H9 (cell line): ENCODE data around the gene PCSK6. TPM values are rescaled to one million over a fixed set of nuclear protein-coding genes. Genes with fewer than 3 reads are reported as not detected.

Source experiments
- DNase-seq: peaks from one replicate; pipeline ENCODE4 v3.0.0-alpha.2; 2017
- H2AFZ ChIP-seq: one replicate; pipeline ENCODE4 v1.6.1; 2013; ENCODE audit warnings: mild to moderate bottlenecking, low read length, control low read depth, moderate library complexity
- H2AK5ac ChIP-seq: 2 replicates; pipeline ENCODE4 v1.6.1; 2013; ENCODE audit warnings: low read length, control low read depth, mixed read lengths; ENCODE audit not compliant: insufficient read length
- H2BK120ac ChIP-seq: one replicate; pipeline ENCODE4 v1.6.1; 2013; ENCODE audit warnings: low read depth, mild to moderate bottlenecking, low read length, control low read depth, inconsistent platforms; ENCODE audit not compliant: poor library complexity, severe bottlenecking
- H2BK12ac ChIP-seq: 2 replicates; pipeline ENCODE4 v1.6.1; 2013; ENCODE audit warnings: low read length, control low read depth, mixed read lengths, low read depth; ENCODE audit not compliant: insufficient read length
- H2BK15ac ChIP-seq: 2 replicates; pipeline ENCODE4 v1.6.1; 2013; ENCODE audit warnings: low read depth, low read length, control low read depth
- H2BK20ac ChIP-seq: one replicate; pipeline ENCODE4 v1.6.1; 2013; ENCODE audit warnings: low read depth, mild to moderate bottlenecking, low read length, control low read depth, inconsistent platforms; ENCODE audit not compliant: poor library complexity, severe bottlenecking
- H2BK5ac ChIP-seq: 2 replicates; pipeline ENCODE4 v1.6.1; 2013; ENCODE audit warnings: low read length, control low read depth, mixed read lengths; ENCODE audit not compliant: insufficient read length
- H3K14ac ChIP-seq: 2 replicates; pipeline ENCODE4 v1.6.1; 2013; ENCODE audit warnings: low read length, control low read depth; ENCODE audit not compliant: insufficient read depth
- H3K18ac ChIP-seq: 2 replicates; pipeline ENCODE4 v1.6.1; 2013; ENCODE audit warnings: low read depth, mild to moderate bottlenecking, mixed read lengths, low read length, control low read depth; ENCODE audit not compliant: insufficient read length
- H3K23ac ChIP-seq: 2 replicates; pipeline ENCODE4 v1.6.1; 2013; ENCODE audit warnings: low read length, control low read depth, mixed read lengths, low read depth; ENCODE audit not compliant: insufficient read length
- H3K23me2 ChIP-seq: 2 replicates; pipeline ENCODE4 v1.6.1; 2013; ENCODE audit warnings: low read depth, mild to moderate bottlenecking, mixed read lengths, low read length, control low read depth; ENCODE audit not compliant: insufficient read length, poor library complexity, severe bottlenecking
- H3K27ac ChIP-seq: 2 replicates; pipeline ENCODE4 v1.5.1; 2013; ENCODE audit warnings: low read length, control low read depth, mixed read lengths, low read depth; ENCODE audit not compliant: insufficient read length
- H3K27me3 ChIP-seq: 2 replicates; pipeline ENCODE4 v1.6.1; 2013; ENCODE audit warnings: low read length, control low read depth, inconsistent platforms; ENCODE audit not compliant: insufficient read depth
- H3K4ac ChIP-seq: 2 replicates; pipeline ENCODE4 v1.6.1; 2013; ENCODE audit warnings: low read depth, mild to moderate bottlenecking, control low read depth, inconsistent platforms, low read length, moderate library complexity
- H3K4me1 ChIP-seq: 2 replicates; pipeline ENCODE4 v1.6.1; 2013; ENCODE audit warnings: low read length, control low read depth, inconsistent platforms; ENCODE audit not compliant: insufficient read depth
- H3K4me2 ChIP-seq: 2 replicates; pipeline ENCODE4 v1.6.1; 2013; ENCODE audit warnings: low read length, control low read depth, mixed read lengths; ENCODE audit not compliant: insufficient read length, insufficient read depth
- H3K56ac ChIP-seq: 2 replicates; pipeline ENCODE4 v1.6.1; 2013; ENCODE audit warnings: low read depth, mild to moderate bottlenecking, mixed read lengths, low read length, control low read depth; ENCODE audit not compliant: insufficient read length
- H3K79me1 ChIP-seq: 2 replicates; pipeline ENCODE4 v1.6.1; 2013; ENCODE audit warnings: low read depth, mild to moderate bottlenecking, moderate library complexity, low read length, control low read depth, inconsistent platforms; ENCODE audit not compliant: insufficient read depth, poor library complexity, severe bottlenecking
- H3K79me2 ChIP-seq: 2 replicates; pipeline ENCODE4 v1.6.1; 2013; ENCODE audit warnings: low read length, control low read depth, inconsistent platforms; ENCODE audit not compliant: insufficient read depth
- H3K9ac ChIP-seq: 2 replicates; pipeline ENCODE4 v1.6.1; 2013; ENCODE audit warnings: low read length, control low read depth, mixed read lengths; ENCODE audit not compliant: insufficient read length; ENCODE audit errors: extremely low read depth
- H3K9me3 ChIP-seq: one replicate; pipeline ENCODE4 v1.6.1; 2013; ENCODE audit warnings: low read depth, low read length, inconsistent platforms; ENCODE audit not compliant: control insufficient read depth
- H3T11ph ChIP-seq: one replicate; pipeline ENCODE4 v1.6.1; 2013; ENCODE audit warnings: mild to moderate bottlenecking, low read length, control low read depth, inconsistent platforms
- H4K20me1 ChIP-seq: one replicate; pipeline ENCODE4 v1.6.1; 2013; ENCODE audit not compliant: control insufficient read depth, insufficient read length, insufficient read depth
- H4K5ac ChIP-seq: 2 replicates; pipeline ENCODE4 v1.6.1; 2013; ENCODE audit warnings: low read depth, mild to moderate bottlenecking, mixed read lengths, low read length, control low read depth; ENCODE audit not compliant: insufficient read length
- H4K8ac ChIP-seq: replicated peaks from 2 replicates; pipeline ENCODE4 v1.6.1; 2013; ENCODE audit warnings: low read length, control low read depth, mixed read lengths, low read depth; ENCODE audit not compliant: insufficient read length
- H4K91ac ChIP-seq: 2 replicates; pipeline ENCODE4 v1.6.1; 2013; ENCODE audit warnings: low read depth, mild to moderate bottlenecking, moderate library complexity, mixed read lengths, low read length, control low read depth; ENCODE audit not compliant: insufficient read length
- H3K27ac Mint-ChIP-seq, 3 experiments: 2 replicates in 2 of 3; 3 replicates in 1 of 3; pipeline ENCODE4 v1.8.0; 2020 to 2021; ENCODE audit warnings: mixed read lengths in 3 of 3, mild to moderate bottlenecking in 1 of 3, moderate library complexity in 1 of 3
- H3K27me3 Mint-ChIP-seq: 2 replicates; pipeline ENCODE4 v1.8.0; 2021; ENCODE audit warnings: low read depth, mild to moderate bottlenecking, moderate library complexity, mixed read lengths
- H3K36me3 Mint-ChIP-seq, 3 experiments: 2 replicates in 2 of 3; 3 replicates in 1 of 3; pipeline ENCODE4 v1.8.0; 2020 to 2021; ENCODE audit warnings: low read depth in 3 of 3, mixed read lengths in 3 of 3; ENCODE audit not compliant: insufficient read depth in 1 of 3
- H3K4me1 Mint-ChIP-seq, 2 experiments: 2 replicates each; pipeline ENCODE4 v1.8.0; 2020; ENCODE audit warnings: mixed read lengths in 2 of 2
- H3K4me3 Mint-ChIP-seq, 2 experiments: 2 replicates in 1 of 2; 3 replicates in 1 of 2; pipeline ENCODE4 v1.8.0; 2020 to 2021; ENCODE audit warnings: mild to moderate bottlenecking in 2 of 2, mixed read lengths in 2 of 2, moderate library complexity in 1 of 2
- H3K9me3 Mint-ChIP-seq, 2 experiments: 2 replicates in 1 of 2; 3 replicates in 1 of 2; pipeline ENCODE4 v1.8.0; 2020; ENCODE audit warnings: mild to moderate bottlenecking in 2 of 2, mixed read lengths in 2 of 2, moderate library complexity in 1 of 2
- WGBS: extraction: QIAGEN DNeasy Blood & Tissue Kit; methylation state at CpG from one replicate; pipeline ENCODE4 v1.1.7; 2013; ENCODE audit warnings: missing lambda C conversion rate, low lambda C conversion rate, mixed read lengths; ENCODE audit not compliant: insufficient read length; ENCODE audit errors: extremely low coverage; 5-methylcytosine and 5-hydroxymethylcytosine counted together
- total RNA-seq: library from RNA; stranded (reverse); gene quantifications from 2 replicates; pipeline ENCODE4 v1.2.1, GENCODE V29; 2021
- TF ChIP-seq, protein P1 (sequence below): fragments of 200-600 bp; sonication (generic); conservative IDR thresholded peaks from 3 replicates; pipeline ENCODE4 v1.8.0; 2021; ENCODE audit warnings: antibody characterized with exemption, mild to moderate bottlenecking

PCSK6 gene
- total RNA-seq, 1 experiment from 2014 or later: 4.0 TPM

DNA sequence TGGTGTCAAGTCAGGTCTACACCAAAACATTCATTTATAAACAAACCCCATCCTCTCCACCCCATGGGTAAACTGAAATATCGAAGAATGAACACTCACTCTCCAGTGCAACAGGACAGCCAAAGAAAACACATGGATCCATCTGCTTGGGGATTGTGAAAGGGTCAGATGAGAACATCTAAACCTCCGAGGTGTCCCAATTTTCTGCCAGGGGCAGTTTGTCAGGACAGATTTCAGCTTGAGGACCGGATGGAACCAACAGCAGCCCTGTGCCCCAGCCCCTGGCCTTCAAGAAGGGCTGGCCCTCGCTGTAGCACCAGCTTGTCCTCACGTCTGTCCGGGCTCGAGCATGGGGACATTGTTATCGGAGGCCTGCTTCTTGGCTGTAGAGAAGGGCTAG lies 45.5 kb downstream of the PCSK6 start:
- Histone ChIP-seq H2BK5ac (no peak overlapping the region), H3K56ac (no peak overlapping the region), H3K4me2 (no peak overlapping the region), H4K91ac (no peak overlapping the region), H2AFZ (no peak overlapping the region), H3K9ac (no peak overlapping the region), H2BK120ac (no peak overlapping the region), H2BK15ac (no peak overlapping the region), H2AK5ac (no peak overlapping the region), H3K4ac (no peak overlapping the region), H3K27ac (no peak overlapping the region), H3K79me2 (no peaks in the 10 kb centered on the region), H3K79me1 (no peaks in the 10 kb centered on the region), H2BK12ac (no peak overlapping the region), H4K20me1 (no peaks in the 10 kb centered on the region), H2BK20ac (no peak overlapping the region), H3K23ac (no peak overlapping the region), H3K18ac (no peak overlapping the region), H3K23me2 (no peaks in the 10 kb centered on the region), H3K4me1 (peaks cover 3% of the 10 kb centered on the region; the same call in 1 of the 2 replicates), H3K9me3 (no peaks in the 10 kb centered on the region), H3K27me3 (no peaks in the 10 kb centered on the region), H3T11ph (no peak overlapping the region), H4K8ac (no peak overlapping the region), H3K14ac (no peak overlapping the region), H4K5ac (no peak overlapping the region)
- H3K27ac Mint-ChIP-seq: no peak overlapping the region
- WGBS: no CpG with 5 or more reads among the region's 8 CpGs
- no peaks in the 10 kb centered on the region; a peak in 1 of 7 replicates for H3K36me3 Mint-ChIP-seq
- H3K9me3 Mint-ChIP-seq: no peaks in the 10 kb centered on the region
- H3K4me1 Mint-ChIP-seq: peaks cover 8 to 15% of the 10 kb centered on the region in 2 experiments
- no peak for DNase-seq
- H3K4me3 Mint-ChIP-seq: no peak overlapping the region
- TF ChIP-seq, protein P1, sequence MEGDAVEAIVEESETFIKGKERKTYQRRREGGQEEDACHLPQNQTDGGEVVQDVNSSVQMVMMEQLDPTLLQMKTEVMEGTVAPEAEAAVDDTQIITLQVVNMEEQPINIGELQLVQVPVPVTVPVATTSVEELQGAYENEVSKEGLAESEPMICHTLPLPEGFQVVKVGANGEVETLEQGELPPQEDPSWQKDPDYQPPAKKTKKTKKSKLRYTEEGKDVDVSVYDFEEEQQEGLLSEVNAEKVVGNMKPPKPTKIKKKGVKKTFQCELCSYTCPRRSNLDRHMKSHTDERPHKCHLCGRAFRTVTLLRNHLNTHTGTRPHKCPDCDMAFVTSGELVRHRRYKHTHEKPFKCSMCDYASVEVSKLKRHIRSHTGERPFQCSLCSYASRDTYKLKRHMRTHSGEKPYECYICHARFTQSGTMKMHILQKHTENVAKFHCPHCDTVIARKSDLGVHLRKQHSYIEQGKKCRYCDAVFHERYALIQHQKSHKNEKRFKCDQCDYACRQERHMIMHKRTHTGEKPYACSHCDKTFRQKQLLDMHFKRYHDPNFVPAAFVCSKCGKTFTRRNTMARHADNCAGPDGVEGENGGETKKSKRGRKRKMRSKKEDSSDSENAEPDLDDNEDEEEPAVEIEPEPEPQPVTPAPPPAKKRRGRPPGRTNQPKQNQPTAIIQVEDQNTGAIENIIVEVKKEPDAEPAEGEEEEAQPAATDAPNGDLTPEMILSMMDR: no peak
- H3K27me3 Mint-ChIP-seq: peaks cover 7% of the 10 kb centered on the region
